ENCODE results near the gene PDZD2. TPM values are rescaled to one million over a fixed set of nuclear protein-coding genes. Genes with fewer than 3 reads are reported as not detected.

Gene PDZD2
- total RNA-seq, 2 experiments from 2014 or later: 1.3 to 1.8 TPM

- Mint-ChIP-seq H3K27ac (no peak overlapping the region), H3K9me3 (no peaks in the 10 kb centered on the region), H3K4me3 (no peak overlapping the region), H3K27me3 (no peaks in the 10 kb centered on the region), H3K36me3 (ENCODE audit: low read depth) (no peaks in the 10 kb centered on the region), H3K4me1 (ENCODE audit: low read depth) (no peaks in the 10 kb centered on the region)
- intact Hi-C loops (cut with DNase I, micrococcal nuclease): no loop called here
- Histone ChIP-seq H3K36me3 (ENCODE audit: insufficient read depth, low read length) (no peaks in the 10 kb centered on the region), H3K9me3 (ENCODE audit: control insufficient read depth in 1 of 2, insufficient read depth in 1 of 2, low read length in 2 of 2) (no peaks in the 10 kb centered on the region), H3K4me3 (ENCODE audit: low read length) (no peak overlapping the region), H3K4me1 (ENCODE audit: insufficient read depth, low read length) (no peaks in the 10 kb centered on the region), H3K27ac (ENCODE audit: low read depth in 1 of 2, low read length in 2 of 2) (no peak overlapping the region), H3K27me3 (ENCODE audit: control insufficient read depth in 1 of 2, insufficient read depth in 2 of 2, low read length in 2 of 2) (no peaks in the 10 kb centered on the region)
- POLR2A ChIA-PET: interaction anchor here (0.7 kb wide), 1 partner anchor 1633 kb away, joined by 3 read pairs; no protein-coding TSS in a partner anchor
- ATAC-seq (ENCODE audit: poor library complexity) (no peak), DNase-seq (no peak)
- CTCF ChIA-PET: interaction anchor here (1.0 kb wide), 1 partner anchor 10 kb away, joined by 3 read pairs; no protein-coding TSS in a partner anchor
- TF ChIP-seq CTCF (IDR thresholded peaks at IDR 0.05): no peak
Observed at GRCh38 chr5:31604644-31605043, 34.3 kb upstream of the PDZD2 start.

GRCh38 chr5:31605920-31606319 is 33.0 kb upstream of the PDZD2 start:
- DNase-seq (no peak), ATAC-seq (ENCODE audit: poor library complexity) (no peak)
- Histone ChIP-seq H3K4me1 (ENCODE audit: insufficient read depth, low read length) (no peaks in the 10 kb centered on the region), H3K27me3 (ENCODE audit: control insufficient read depth in 1 of 2, insufficient read depth in 2 of 2, low read length in 2 of 2) (no peaks in the 10 kb centered on the region), H3K4me3 (ENCODE audit: low read length) (no peak overlapping the region), H3K9me3 (ENCODE audit: control insufficient read depth in 1 of 2, insufficient read depth in 1 of 2, low read length in 2 of 2) (no peaks in the 10 kb centered on the region), H3K27ac (ENCODE audit: low read depth in 1 of 2, low read length in 2 of 2) (no peak overlapping the region), H3K36me3 (ENCODE audit: insufficient read depth, low read length) (no peaks in the 10 kb centered on the region)
- no peaks in the 10 kb centered on the region for H3K9me3 Mint-ChIP-seq
- H3K27me3 Mint-ChIP-seq: no peaks in the 10 kb centered on the region
- ChIA-PET CTCF (no interaction called here), POLR2A (no interaction called here)
- no peaks in the 10 kb centered on the region for H3K4me1 Mint-ChIP-seq (ENCODE audit: low read depth)
- H3K4me3 Mint-ChIP-seq: no peak overlapping the region
- no peak for TF ChIP-seq CTCF (IDR thresholded peaks at IDR 0.05)
- intact Hi-C loops (cut with DNase I, micrococcal nuclease): no loop called here
- H3K36me3 Mint-ChIP-seq (ENCODE audit: low read depth): no peaks in the 10 kb centered on the region
- H3K27ac Mint-ChIP-seq: no peak overlapping the region

GRCh38 chr5:31607546-31607945 is 31.4 kb upstream of the PDZD2 start:
- CTCF ChIA-PET: no interaction called here
- Mint-ChIP-seq H3K36me3 (ENCODE audit: low read depth) (no peaks in the 10 kb centered on the region), H3K4me3 (no peak overlapping the region), H3K27me3 (no peaks in the 10 kb centered on the region), H3K27ac (no peak overlapping the region), H3K4me1 (ENCODE audit: low read depth) (no peaks in the 10 kb centered on the region), H3K9me3 (no peaks in the 10 kb centered on the region)
- intact Hi-C loops (cut with DNase I, micrococcal nuclease): no loop called here
- Histone ChIP-seq H3K27ac (ENCODE audit: low read depth in 1 of 2, low read length in 2 of 2) (no peak overlapping the region), H3K4me1 (ENCODE audit: insufficient read depth, low read length) (no peaks in the 10 kb centered on the region), H3K4me3 (ENCODE audit: low read length) (no peak overlapping the region), H3K27me3 (ENCODE audit: control insufficient read depth in 1 of 2, insufficient read depth in 2 of 2, low read length in 2 of 2) (no peaks in the 10 kb centered on the region), H3K9me3 (ENCODE audit: control insufficient read depth in 1 of 2, insufficient read depth in 1 of 2, low read length in 2 of 2) (no peaks in the 10 kb centered on the region), H3K36me3 (ENCODE audit: insufficient read depth, low read length) (no peaks in the 10 kb centered on the region)
- TF ChIP-seq CTCF (IDR thresholded peaks at IDR 0.05): no peak
- DNase-seq: no peak
- ATAC-seq (ENCODE audit: poor library complexity): no peak
- POLR2A ChIA-PET: no interaction called here
